ENCODE data around the gene HLCS. TPM values are rescaled to one million over a fixed set of nuclear protein-coding genes. Genes with fewer than 3 reads are reported as not detected.
A peak's percentile ranks its signal among the peaks of the same experiment; 100 is the strongest.

The HLCS gene
- total RNA-seq, 1 donor from 2014 or later = 25.0 TPM

GRCh38 chr21:36773995-36774394 lies 192.5 kb downstream of the HLCS start:
- H3K9me3 ChIP-seq (ENCODE audit: low read depth) = no peaks in the 10 kb centered on the region
- H3K4me3 ChIP-seq = no peak overlapping the region
- Mint-ChIP-seq H3K27me3 (ENCODE audit: insufficient read depth, low read depth) (no peaks in the 10 kb centered on the region), H3K4me3 (no peak overlapping the region), H3K9me3 (no peaks in the 10 kb centered on the region), H3K27ac (no peak overlapping the region), H3K4me1 (peaks cover 30% of the 10 kb centered on the region), H3K36me3 (no peaks in the 10 kb centered on the region)
- H2AFZ ChIP-seq (replicated peaks) = no peak overlapping the region
- DNase-seq (ENCODE audit: low spot score) = no peak
- peaks cover 3% of the 10 kb centered on the region for H3F3A ChIP-seq (ENCODE audit: low read depth)
- H3K9ac ChIP-seq = no peak overlapping the region
- H3K4me1 ChIP-seq = peaks cover 7% of the 10 kb centered on the region
- no peak overlapping the region for H3K27ac ChIP-seq
- H3K27me3 ChIP-seq = no peaks in the 10 kb centered on the region
- no peaks in the 10 kb centered on the region for H3K36me3 ChIP-seq
- no peak overlapping the region for H3K4me2 ChIP-seq
- no peaks in the 10 kb centered on the region for H4K20me1 ChIP-seq (ENCODE audit: low read depth)
- H3K79me2 ChIP-seq (ENCODE audit: low read depth) = no peaks in the 10 kb centered on the region
- TF ChIP-seq EZH2phosphoT487 (IDR thresholded peaks at IDR 0.05) = no peak
- no peak for TF ChIP-seq EZH2 (IDR thresholded peaks at IDR 0.05)
- TF ChIP-seq CTCF (IDR thresholded peaks at IDR 0.05) = no peak

- H3K4me1 ChIP-seq = peaks cover 16% of the 10 kb centered on the region
- no peak overlapping the region for H3K27ac ChIP-seq
- H4K20me1 ChIP-seq (ENCODE audit: low read depth) = no peaks in the 10 kb centered on the region
- H3K27me3 ChIP-seq = no peaks in the 10 kb centered on the region
- H3K79me2 ChIP-seq (ENCODE audit: low read depth) = no peaks in the 10 kb centered on the region
- peaks cover 9% of the 10 kb centered on the region for H3F3A ChIP-seq (ENCODE audit: low read depth)
- no peak overlapping the region for H3K4me3 ChIP-seq
- Mint-ChIP-seq H3K4me3 (no peak overlapping the region), H3K27ac (no peak overlapping the region), H3K4me1 (peaks cover 39% of the 10 kb centered on the region), H3K9me3 (no peaks in the 10 kb centered on the region), H3K27me3 (ENCODE audit: insufficient read depth, low read depth) (no peaks in the 10 kb centered on the region), H3K36me3 (no peaks in the 10 kb centered on the region)
- no peaks in the 10 kb centered on the region for H3K36me3 ChIP-seq
- no peak for TF ChIP-seq EZH2phosphoT487 (IDR thresholded peaks at IDR 0.05)
- no peak overlapping the region for H2AFZ ChIP-seq (replicated peaks)
- H3K4me2 ChIP-seq = no peak overlapping the region
- H3K9me3 ChIP-seq (ENCODE audit: low read depth) = no peaks in the 10 kb centered on the region
- no peak overlapping the region for H3K9ac ChIP-seq
- DNase-seq (ENCODE audit: low spot score) = no peak
Observed at GRCh38 chr21:36773117-36773516, 193.4 kb downstream of the HLCS start.

- no peaks in the 10 kb centered on the region for H4K20me1 ChIP-seq (ENCODE audit: low read depth)
- TF ChIP-seq EZH2 (IDR thresholded peaks at IDR 0.05) = no peak
- TF ChIP-seq CTCF (IDR thresholded peaks at IDR 0.05) = no peak
- no peak for TF ChIP-seq EZH2phosphoT487 (IDR thresholded peaks at IDR 0.05)
- H2AFZ ChIP-seq (replicated peaks) = peak overlapping the region; percentile 22
- H3F3A ChIP-seq (ENCODE audit: low read depth) = peaks cover 9% of the 10 kb centered on the region
- H3K4me2 ChIP-seq = no peak overlapping the region
- H3K4me3 ChIP-seq = no peak overlapping the region
- DNase-seq (ENCODE audit: low spot score) = no peak
- peaks cover 24% of the 10 kb centered on the region for H3K4me1 ChIP-seq
- H3K4me1 Mint-ChIP-seq = peaks cover 32% of the 10 kb centered on the region
- no peaks in the 10 kb centered on the region for H3K79me2 ChIP-seq (ENCODE audit: low read depth)
- H3K9ac ChIP-seq = no peak overlapping the region
- no peak overlapping the region for H3K27ac ChIP-seq
- H3K27ac Mint-ChIP-seq = peak overlapping the region; percentile 92
- H3K9me3 ChIP-seq (ENCODE audit: low read depth) = no peaks in the 10 kb centered on the region
- H3K4me3 Mint-ChIP-seq = no peak overlapping the region
- H3K27me3 Mint-ChIP-seq (ENCODE audit: insufficient read depth, low read depth) = peaks cover 8% of the 10 kb centered on the region
- H3K36me3 ChIP-seq = no peaks in the 10 kb centered on the region
- peaks cover 15% of the 10 kb centered on the region for H3K36me3 Mint-ChIP-seq
- peaks cover 3% of the 10 kb centered on the region for H3K9me3 Mint-ChIP-seq
- H3K27me3 ChIP-seq = no peaks in the 10 kb centered on the region
Observed at GRCh38 chr21:36769051-36769839, 197.2 kb downstream of the HLCS start.

- peaks cover 3% of the 10 kb centered on the region for H3K9me3 Mint-ChIP-seq
- Histone ChIP-seq H3K27ac (peak overlapping the region; percentile 16), H3F3A (ENCODE audit: low read depth) (peaks cover 9% of the 10 kb centered on the region), H4K20me1 (ENCODE audit: low read depth) (no peaks in the 10 kb centered on the region), H3K4me2 (peak overlapping the region; percentile 29), H3K4me1 (peaks cover 24% of the 10 kb centered on the region), H3K36me3 (no peaks in the 10 kb centered on the region), H3K27me3 (no peaks in the 10 kb centered on the region), H3K9ac (no peak overlapping the region), H3K4me3 (no peak overlapping the region), H2AFZ (replicated peaks) (peak overlapping the region; percentile 76), H3K79me2 (ENCODE audit: low read depth) (no peaks in the 10 kb centered on the region), H3K9me3 (ENCODE audit: low read depth) (no peaks in the 10 kb centered on the region)
- H3K4me3 Mint-ChIP-seq = no peak overlapping the region
- H3K36me3 Mint-ChIP-seq = peaks cover 15% of the 10 kb centered on the region
- peak overlapping the region; percentile 92 for H3K27ac Mint-ChIP-seq
- H3K4me1 Mint-ChIP-seq = peaks cover 32% of the 10 kb centered on the region
- no peak for DNase-seq (ENCODE audit: low spot score)
- no peak for TF ChIP-seq EZH2 (IDR thresholded peaks at IDR 0.05)
- TF ChIP-seq EZH2phosphoT487 (IDR thresholded peaks at IDR 0.05) = no peak
- TF ChIP-seq CTCF (IDR thresholded peaks at IDR 0.05) = no peak
- H3K27me3 Mint-ChIP-seq (ENCODE audit: insufficient read depth, low read depth) = peaks cover 12% of the 10 kb centered on the region
Observed at GRCh38 chr21:36768496-36768895, 198.0 kb downstream of the HLCS start.
